Activated T-helper 1 cell treated with anti-CD3 and anti-CD28 coated beads, Interleukin-12 subunit alpha, Interleukin-12 subunit beta, Interleukin-2, Interleukin-4 antibody, amounts not matched to agents 30 ng/mL and 10 ng/mL and 1 ng/mL, durations not matched to agents 14 hours and 24 hours and 36 hours (primary cell): ENCODE results near the gene IMPA2. TPM values are rescaled to one million over a fixed set of nuclear protein-coding genes. Genes with fewer than 3 reads are reported as not detected.

Source experiments
- DNase-seq: peaks from one replicate; pipeline ENCODE4 v3.0.0; 2021; ENCODE audit warnings: low spot score
- H3K27ac Mint-ChIP-seq: one replicate; pipeline ENCODE4 v1.8.0; 2021; ENCODE audit warnings: mild to moderate bottlenecking, mixed read lengths
- H3K27me3 Mint-ChIP-seq: one replicate; pipeline ENCODE4 v1.8.0; 2022; ENCODE audit warnings: mild to moderate bottlenecking, moderate library complexity, mixed read lengths; ENCODE audit not compliant: insufficient read depth
- H3K36me3 Mint-ChIP-seq: one replicate; pipeline ENCODE4 v1.8.0; 2021; ENCODE audit warnings: low read depth, mixed read lengths
- H3K4me1 Mint-ChIP-seq: one replicate; pipeline ENCODE4 v1.8.0; 2021; ENCODE audit warnings: low read depth, mixed read lengths
- H3K4me3 Mint-ChIP-seq: one replicate; pipeline ENCODE4 v1.8.0; 2021; ENCODE audit warnings: mild to moderate bottlenecking, moderate library complexity, mixed read lengths
- H3K9me3 Mint-ChIP-seq: one replicate; pipeline ENCODE4 v1.8.0; 2021; ENCODE audit warnings: mixed read lengths
- intact Hi-C: fragments of 100-400 bp; cut with micrococcal nuclease; formaldehyde crosslinking; loops from one replicate; pipeline ENCODE4 v1.15.1; 2024
- total RNA-seq: library from RNA; stranded (reverse); gene quantifications from 2 replicates; pipeline ENCODE4 v1.2.3, GENCODE V29; 2022

IMPA2 gene
- total RNA-seq, 1 donor from 2014 or later: 19.3 TPM

DNA sequence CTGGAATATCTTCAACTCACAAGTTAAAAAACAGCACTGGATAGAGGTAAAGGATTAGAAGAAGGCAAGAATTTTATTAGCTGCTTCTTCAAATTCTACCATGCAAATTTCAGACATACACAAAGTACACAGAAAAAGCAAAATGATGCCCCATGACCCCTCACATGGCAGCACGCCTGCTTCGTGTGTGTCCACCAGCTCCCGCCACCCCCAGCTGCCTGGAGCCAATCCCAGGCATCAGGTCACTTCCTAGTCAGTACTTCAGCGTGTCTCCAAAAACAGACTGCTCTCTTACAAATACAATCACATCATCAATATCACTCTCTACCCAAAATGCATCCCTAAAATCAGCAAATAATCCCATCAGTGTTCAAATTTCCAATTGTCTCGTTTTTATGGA is 35.8 kb downstream of the IMPA2 start:
- Mint-ChIP-seq H3K4me3 (no peak overlapping the region), H3K4me1 (no peaks in the 10 kb centered on the region), H3K27ac (no peak overlapping the region), H3K27me3 (no peaks in the 10 kb centered on the region), H3K9me3 (no peaks in the 10 kb centered on the region), H3K36me3 (peaks cover 6% of the 10 kb centered on the region)
- no peak for DNase-seq
- intact Hi-C loops: no loop called here

DNA sequence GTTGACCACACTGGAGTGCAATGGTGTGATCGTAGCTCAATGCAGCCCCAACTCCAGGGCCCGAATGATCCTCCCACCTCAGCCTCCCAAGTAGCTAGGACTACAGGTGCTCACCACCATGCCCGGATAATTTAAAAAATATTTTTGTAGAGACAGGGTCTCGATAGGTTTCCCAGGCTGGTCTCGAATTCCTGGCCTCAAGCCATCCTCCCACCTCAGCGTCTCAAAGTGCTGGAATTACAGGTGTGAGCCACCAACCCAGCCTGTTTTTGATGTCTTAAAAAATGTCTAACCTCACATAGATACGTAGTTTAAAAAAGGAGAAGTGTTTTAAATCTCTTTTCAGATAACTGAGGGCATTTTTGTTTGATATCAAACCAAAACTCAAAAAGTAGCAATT is 37.6 kb downstream of the IMPA2 start:
- no peak for DNase-seq
- H3K27me3 Mint-ChIP-seq: no peaks in the 10 kb centered on the region
- intact Hi-C loops: no loop called here

DNA sequence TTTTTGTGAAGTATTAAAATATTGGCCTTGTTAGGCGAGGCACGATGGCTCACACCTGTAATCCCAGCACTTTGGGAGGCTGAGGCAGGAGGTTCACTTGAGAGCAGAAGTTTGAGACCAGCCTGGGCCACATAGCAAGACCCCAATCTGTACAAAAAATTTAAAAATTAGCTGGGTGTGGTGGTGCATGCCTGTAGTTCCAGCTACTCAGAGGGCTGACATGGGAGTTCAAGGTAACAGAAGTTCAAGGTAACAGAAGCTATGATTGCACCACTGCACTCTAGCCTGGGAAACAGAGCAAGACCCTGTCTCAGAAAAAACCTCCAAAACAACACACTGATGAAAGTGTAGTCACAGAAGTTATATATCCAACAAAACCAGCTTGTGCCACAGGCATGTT is 39.8 kb downstream of the IMPA2 start:
- intact Hi-C loops: no loop called here
- Mint-ChIP-seq H3K27me3 (no peaks in the 10 kb centered on the region), H3K36me3 (peaks cover 4% of the 10 kb centered on the region), H3K9me3 (no peaks in the 10 kb centered on the region), H3K4me3 (no peak overlapping the region), H3K27ac (no peak overlapping the region), H3K4me1 (no peaks in the 10 kb centered on the region)
- no peak for DNase-seq

More for the DNA sequence above, 37.6 kb downstream of the IMPA2 start:
- Mint-ChIP-seq H3K4me1 (no peaks in the 10 kb centered on the region), H3K27ac (no peak overlapping the region), H3K36me3 (peaks cover 6% of the 10 kb centered on the region), H3K9me3 (no peaks in the 10 kb centered on the region), H3K4me3 (no peak overlapping the region)

DNA sequence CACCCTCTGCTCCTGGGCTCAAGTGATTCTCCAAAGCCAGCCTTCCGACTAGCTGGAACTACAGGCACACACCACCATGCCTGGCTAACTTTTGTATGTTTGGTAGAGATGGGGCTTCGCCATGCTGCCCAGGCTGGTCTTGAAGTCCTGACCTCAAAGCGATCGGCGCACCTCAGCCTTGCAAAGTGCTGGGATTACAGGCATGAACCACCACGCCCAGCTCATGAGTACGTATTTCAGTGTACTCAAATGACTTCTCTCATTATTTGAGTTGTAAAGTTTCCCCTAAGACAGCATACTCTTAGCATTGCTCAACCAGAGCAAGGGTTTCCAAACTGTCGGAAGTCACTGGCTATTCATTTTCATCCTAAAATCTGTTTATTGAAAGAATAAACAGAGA is 40.3 kb downstream of the IMPA2 start:
- intact Hi-C loops: no loop called here
- no peak overlapping the region for H3K4me3 Mint-ChIP-seq
- peaks cover 4% of the 10 kb centered on the region for H3K36me3 Mint-ChIP-seq
- H3K27ac Mint-ChIP-seq: no peak overlapping the region
- no peaks in the 10 kb centered on the region for H3K27me3 Mint-ChIP-seq
- no peaks in the 10 kb centered on the region for H3K4me1 Mint-ChIP-seq
- no peaks in the 10 kb centered on the region for H3K9me3 Mint-ChIP-seq
- DNase-seq: no peak

DNA sequence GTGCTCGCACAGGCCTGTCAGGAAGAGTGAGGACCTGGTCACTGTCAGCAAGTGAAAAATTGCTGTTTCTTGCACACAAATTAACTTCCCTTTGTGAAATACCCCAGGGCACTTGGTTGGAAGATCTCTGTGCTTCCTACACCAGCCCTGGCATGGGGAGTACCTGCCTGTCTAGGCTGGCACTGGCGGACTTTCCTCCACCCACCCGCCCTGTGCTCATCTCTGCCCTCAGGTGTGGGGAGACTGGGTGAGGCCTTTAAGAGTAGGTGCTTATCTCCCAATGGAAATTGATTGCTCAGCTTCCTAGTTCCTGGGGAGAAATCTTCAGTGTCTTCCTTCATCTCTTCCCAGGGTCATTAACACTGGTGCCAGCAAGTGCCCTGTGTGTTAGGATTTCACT is 42.1 kb downstream of the IMPA2 start:
- no peak for DNase-seq
- Mint-ChIP-seq H3K9me3 (no peaks in the 10 kb centered on the region), H3K4me1 (no peaks in the 10 kb centered on the region), H3K27ac (no peak overlapping the region), H3K27me3 (no peaks in the 10 kb centered on the region), H3K36me3 (peaks cover 4% of the 10 kb centered on the region), H3K4me3 (no peak overlapping the region)
- intact Hi-C loops: no loop called here

DNA sequence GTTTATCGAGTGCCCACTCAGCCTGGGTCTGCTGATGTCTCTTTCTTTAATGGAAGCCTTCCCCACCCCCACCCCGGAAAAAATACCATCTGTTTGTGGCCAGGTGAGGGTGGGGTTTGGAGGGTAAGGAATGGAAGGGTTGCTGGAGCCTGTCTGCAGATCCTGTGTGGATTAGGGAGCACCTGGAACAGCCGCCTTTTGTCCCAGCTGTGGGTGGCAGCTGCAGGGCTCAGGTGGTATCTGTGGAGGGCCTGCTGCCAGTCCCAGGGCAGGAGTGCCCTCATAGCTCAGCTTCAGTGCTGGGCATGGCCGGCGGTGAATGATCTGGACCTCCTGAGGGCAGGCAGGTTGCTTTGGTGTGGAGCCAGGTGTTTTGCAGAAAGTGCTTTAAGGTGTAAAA is 45.3 kb downstream of the IMPA2 start:
- Mint-ChIP-seq H3K4me1 (no peaks in the 10 kb centered on the region), H3K4me3 (no peak overlapping the region), H3K27ac (no peak overlapping the region), H3K36me3 (no peaks in the 10 kb centered on the region), H3K9me3 (no peaks in the 10 kb centered on the region), H3K27me3 (no peaks in the 10 kb centered on the region)
- intact Hi-C loops: no loop called here
- DNase-seq: no peak

DNA sequence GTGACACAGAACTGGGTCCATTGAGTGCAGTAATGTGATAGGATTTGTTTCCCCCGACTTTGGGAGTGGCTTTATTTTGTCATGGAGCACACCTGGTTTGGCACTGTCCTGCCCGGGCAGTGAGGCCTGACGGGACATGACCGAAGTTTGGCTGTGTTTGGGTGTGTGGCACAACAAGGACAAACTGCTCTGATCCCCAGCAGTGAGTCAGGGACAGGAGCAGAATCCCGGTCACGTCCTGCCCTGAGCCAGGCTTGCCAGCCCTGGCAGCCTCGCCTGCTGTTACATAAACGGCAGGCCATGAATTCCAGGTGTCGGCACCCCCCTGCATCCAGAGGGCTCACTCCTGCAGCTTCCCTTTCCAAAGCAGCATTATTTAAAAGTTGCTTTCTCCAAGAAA is 45.7 kb downstream of the IMPA2 start:
- Mint-ChIP-seq H3K27me3 (no peaks in the 10 kb centered on the region), H3K36me3 (no peaks in the 10 kb centered on the region), H3K9me3 (no peaks in the 10 kb centered on the region), H3K27ac (no peak overlapping the region), H3K4me1 (no peaks in the 10 kb centered on the region), H3K4me3 (no peak overlapping the region)
- intact Hi-C loops: no loop called here
- no peak for DNase-seq

DNA sequence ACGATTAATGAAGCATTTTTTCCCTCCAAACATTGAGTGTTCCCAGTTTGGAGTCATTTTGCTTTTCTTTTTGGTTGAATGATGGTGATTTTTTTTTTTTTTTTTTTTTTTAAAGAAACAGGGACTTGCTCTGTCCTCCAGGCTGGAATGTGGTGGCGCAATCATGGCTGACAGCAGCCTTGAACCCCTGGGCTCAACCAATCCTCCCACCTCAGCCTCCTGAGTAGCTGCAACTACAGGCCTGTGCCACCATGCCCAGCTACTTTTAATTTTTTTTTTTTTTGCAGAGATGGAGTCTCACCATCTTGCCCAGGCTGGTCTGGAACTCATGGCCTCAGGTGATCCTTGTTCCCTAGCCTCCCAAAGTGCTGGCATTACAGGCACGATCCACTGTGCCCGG is 46.2 kb downstream of the IMPA2 start:
- H3K27ac Mint-ChIP-seq: no peak overlapping the region
- no peaks in the 10 kb centered on the region for H3K27me3 Mint-ChIP-seq

DNA sequence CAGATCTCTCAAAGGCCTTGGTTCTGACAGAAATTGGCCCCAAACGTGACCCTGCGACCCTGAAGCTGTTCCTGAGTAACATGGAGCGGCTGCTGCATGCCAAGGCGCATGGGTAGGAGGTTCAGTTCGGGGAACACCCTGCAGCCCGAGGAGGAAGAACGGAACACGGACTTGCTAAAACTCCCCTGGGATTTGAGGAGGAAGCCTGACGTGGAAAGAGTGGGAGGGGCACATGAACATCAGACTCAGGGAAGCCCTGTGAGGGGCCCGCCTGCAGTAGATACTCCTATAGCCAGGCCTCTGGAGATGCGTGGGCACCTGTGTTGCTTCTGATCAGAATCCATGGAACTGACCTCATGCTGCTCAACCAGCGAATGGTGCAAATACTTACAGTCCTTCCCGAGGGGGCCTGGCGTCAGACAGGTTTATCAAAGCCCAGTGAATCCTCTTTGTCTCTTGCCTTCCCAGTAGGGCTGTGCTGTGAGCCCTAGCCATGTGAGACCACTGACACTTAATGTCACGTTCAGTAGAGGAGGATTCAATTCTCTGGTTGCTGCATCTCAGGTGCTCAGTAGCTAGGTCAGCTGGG is 46.8 kb downstream of the IMPA2 start:
- Mint-ChIP-seq H3K9me3 (no peaks in the 10 kb centered on the region), H3K27me3 (no peaks in the 10 kb centered on the region), H3K36me3 (no peaks in the 10 kb centered on the region), H3K27ac (no peak overlapping the region), H3K4me3 (no peak overlapping the region), H3K4me1 (no peaks in the 10 kb centered on the region)
- intact Hi-C loops: no loop called here
- no peak for DNase-seq

More for the DNA sequence above, 46.2 kb downstream of the IMPA2 start:
- no peaks in the 10 kb centered on the region for H3K36me3 Mint-ChIP-seq
- H3K9me3 Mint-ChIP-seq: no peaks in the 10 kb centered on the region
- H3K4me3 Mint-ChIP-seq: no peak overlapping the region
- no peaks in the 10 kb centered on the region for H3K4me1 Mint-ChIP-seq
- intact Hi-C loops: no loop called here
- DNase-seq: no peak

DNA sequence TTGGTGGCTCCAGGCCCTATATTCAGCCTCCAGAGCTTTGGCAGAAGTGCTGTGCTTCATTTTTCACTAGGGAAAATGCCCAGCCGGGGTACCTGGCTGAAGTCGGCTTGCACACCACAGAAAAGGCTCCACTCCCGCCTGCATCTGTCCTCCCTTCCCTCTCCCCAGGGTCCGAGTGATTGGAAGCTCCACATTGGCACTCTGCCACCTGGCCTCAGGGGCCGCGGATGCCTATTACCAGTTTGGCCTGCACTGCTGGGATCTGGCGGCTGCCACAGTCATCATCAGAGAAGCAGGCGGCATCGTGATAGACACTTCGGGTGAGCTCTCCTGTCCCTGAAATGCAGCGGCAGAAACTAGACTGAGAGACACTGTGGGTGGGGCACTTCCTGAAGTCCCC is 47.4 kb downstream of the IMPA2 start:
- H3K27ac Mint-ChIP-seq: no peak overlapping the region
- H3K4me3 Mint-ChIP-seq: no peak overlapping the region
- no peak for DNase-seq
- no peaks in the 10 kb centered on the region for H3K27me3 Mint-ChIP-seq
- intact Hi-C loops: no loop called here
- H3K9me3 Mint-ChIP-seq: no peaks in the 10 kb centered on the region
- H3K4me1 Mint-ChIP-seq: no peaks in the 10 kb centered on the region
- no peaks in the 10 kb centered on the region for H3K36me3 Mint-ChIP-seq

DNA sequence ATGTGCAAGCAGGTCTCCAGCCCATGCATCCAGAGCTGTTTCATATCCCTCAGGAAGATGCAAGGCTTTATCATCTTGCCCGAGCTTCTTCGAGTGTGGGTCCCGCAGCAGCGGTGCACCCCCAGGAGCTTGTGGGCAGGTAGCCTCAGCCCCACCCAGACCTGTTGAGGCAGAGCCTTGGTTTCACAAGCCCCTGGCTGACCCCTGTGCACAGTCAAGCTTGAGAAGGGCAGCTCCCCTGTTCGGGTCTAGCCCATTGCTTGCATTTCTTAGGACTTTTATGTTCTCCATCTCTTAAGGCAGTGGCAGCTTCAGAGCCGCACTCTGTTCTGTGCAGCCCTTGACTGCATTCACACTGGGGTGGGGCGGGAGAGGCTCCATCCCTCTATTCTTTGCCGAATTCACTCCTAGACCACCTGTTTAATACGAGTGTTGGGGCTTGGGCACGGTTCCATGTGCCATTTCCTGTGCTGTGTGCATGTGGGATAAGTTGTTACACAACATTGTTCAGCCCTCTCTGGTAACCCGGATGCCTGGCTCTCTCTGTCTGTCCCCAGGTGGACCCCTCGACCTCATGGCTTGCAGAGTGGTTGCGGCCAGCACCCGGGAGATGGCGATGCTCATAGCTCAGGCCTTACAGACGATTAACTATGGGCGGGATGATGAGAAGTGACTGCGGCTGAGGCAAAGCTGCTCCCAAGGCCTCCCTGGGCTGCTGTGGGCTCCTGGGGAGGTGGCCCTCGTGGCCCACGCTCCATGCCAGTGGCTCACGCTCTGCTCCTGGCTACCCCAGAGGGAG is 48.7 kb downstream of the IMPA2 start:
- H3K27me3 Mint-ChIP-seq: no peaks in the 10 kb centered on the region
- no peak overlapping the region for H3K27ac Mint-ChIP-seq
- no peak overlapping the region for H3K4me3 Mint-ChIP-seq
- no peaks in the 10 kb centered on the region for H3K4me1 Mint-ChIP-seq
- intact Hi-C loops: no loop called here
- no peaks in the 10 kb centered on the region for H3K9me3 Mint-ChIP-seq
- DNase-seq: no peak
- no peaks in the 10 kb centered on the region for H3K36me3 Mint-ChIP-seq

DNA sequence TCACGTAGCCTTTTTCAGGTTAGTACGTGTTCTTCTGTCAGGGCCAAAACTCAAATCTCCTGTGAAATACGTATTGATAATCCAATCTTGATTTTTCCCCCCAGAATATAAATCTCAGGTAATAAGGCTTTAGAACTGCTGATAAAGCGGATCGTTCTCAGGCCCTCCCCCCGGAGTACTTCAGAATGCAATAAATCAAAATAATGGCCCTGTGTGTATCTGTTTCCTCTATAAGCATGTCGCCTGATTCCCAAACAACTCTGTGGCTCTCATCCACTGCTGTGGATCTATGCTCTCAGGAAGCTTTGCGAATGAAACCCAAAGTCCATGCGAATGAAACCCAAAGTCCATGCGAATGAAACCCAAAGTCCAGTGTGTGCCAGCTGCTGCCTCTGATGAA is 49.4 kb downstream of the IMPA2 start:
- intact Hi-C loops: no loop called here
- no peaks in the 10 kb centered on the region for H3K9me3 Mint-ChIP-seq
- H3K27ac Mint-ChIP-seq: no peak overlapping the region
- H3K36me3 Mint-ChIP-seq: no peaks in the 10 kb centered on the region
- no peak for DNase-seq
- no peaks in the 10 kb centered on the region for H3K27me3 Mint-ChIP-seq
- no peak overlapping the region for H3K4me3 Mint-ChIP-seq
- H3K4me1 Mint-ChIP-seq: no peaks in the 10 kb centered on the region

DNA sequence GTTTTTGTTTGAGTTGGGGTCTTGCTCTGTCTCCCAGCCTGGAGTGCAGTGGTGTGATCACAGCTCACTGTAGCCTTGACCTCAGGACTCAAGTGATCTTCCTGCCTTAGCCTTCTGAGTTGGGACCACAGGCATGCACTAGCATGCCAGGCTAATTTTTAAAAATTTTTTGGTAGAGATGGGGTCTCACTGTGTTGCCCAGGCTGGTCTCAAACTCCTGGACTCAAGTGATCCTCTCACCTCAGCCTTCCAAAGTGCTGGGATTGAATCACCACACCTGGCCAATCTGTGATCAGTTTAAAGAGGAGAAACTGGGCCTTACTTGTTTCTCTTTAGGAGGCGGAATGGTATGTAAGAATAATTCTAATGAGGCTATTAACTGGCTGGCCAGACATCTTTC is 49.9 kb downstream of the IMPA2 start:
- intact Hi-C loops: no loop called here
- Mint-ChIP-seq H3K27ac (no peak overlapping the region), H3K4me1 (no peaks in the 10 kb centered on the region), H3K36me3 (no peaks in the 10 kb centered on the region), H3K9me3 (no peaks in the 10 kb centered on the region), H3K27me3 (no peaks in the 10 kb centered on the region), H3K4me3 (no peak overlapping the region)
- DNase-seq: no peak

DNA sequence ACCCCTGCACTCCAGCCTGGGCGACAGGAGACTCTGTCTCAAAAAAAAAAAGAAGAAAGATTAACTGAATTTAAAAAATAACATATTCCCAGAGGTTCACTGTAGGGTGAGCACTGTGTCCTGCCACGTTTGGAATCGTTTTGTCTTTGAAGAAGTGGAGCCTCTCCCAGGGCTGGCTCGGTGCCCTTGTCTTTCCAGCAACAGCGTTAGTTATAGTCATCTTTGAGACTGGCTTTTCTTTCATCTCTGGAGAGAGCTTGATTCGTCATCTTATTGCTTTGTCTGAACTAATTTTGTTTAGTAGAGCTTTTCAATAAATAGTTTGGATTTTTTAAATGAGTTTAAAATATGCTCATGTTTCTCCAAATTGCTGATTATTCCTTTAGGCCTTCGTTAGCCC is 50.5 kb downstream of the IMPA2 start:
- no peak for DNase-seq
- intact Hi-C loops: no loop called here

More for the DNA sequence above, 50.5 kb downstream of the IMPA2 start:
- Mint-ChIP-seq H3K27me3 (no peaks in the 10 kb centered on the region), H3K9me3 (no peaks in the 10 kb centered on the region), H3K36me3 (no peaks in the 10 kb centered on the region), H3K4me1 (no peaks in the 10 kb centered on the region), H3K27ac (no peak overlapping the region), H3K4me3 (no peak overlapping the region)
